HepG2 (cell line): ENCODE results near the gene APOA1. TPM values are rescaled to one million over a fixed set of nuclear protein-coding genes. Genes with fewer than 3 reads are reported as not detected.

ENCODE experiments used
- AKNA ChIP-seq: sonication (generic); formaldehyde crosslinking; IDR thresholded peaks from 2 replicates; pipeline ENCODE4 v1.4.0; 2020; ENCODE audit warnings: missing genetic modification reagents, borderline replicate concordance
- CCDC6 ChIP-seq: sonication (generic); formaldehyde crosslinking; IDR thresholded peaks from 2 replicates; pipeline ENCODE4 v1.8.1; 2022; ENCODE audit warnings: mild to moderate bottlenecking, missing genetic modification reagents, moderate library complexity
- FOXA1 ChIP-seq, 2 experiments: fragments of 450-650 bp in 1 of 2; sonication (generic) in 1 of 2; formaldehyde crosslinking in 1 of 2; IDR thresholded peaks; 2 replicates each; pipeline versions ENCODE4 v1.4.0 to v1.6.1; 2016 to 2020; ENCODE audit warnings: missing genetic modification reagents in 1 of 2
- MEF2D ChIP-seq: sonication (generic); formaldehyde crosslinking; IDR thresholded peaks from 2 replicates; pipeline ENCODE4 v1.5.1; 2020; ENCODE audit warnings: mild to moderate bottlenecking, missing genetic modification reagents
- PRMT3 ChIP-seq: sonication (generic); formaldehyde crosslinking; IDR thresholded peaks from 2 replicates; pipeline ENCODE4 v1.8.1; 2022; ENCODE audit warnings: low read depth, mild to moderate bottlenecking, moderate library complexity, missing genetic modification reagents, borderline replicate concordance
- USF2 ChIP-seq, 2 experiments: sonication (generic) in 1 of 2; formaldehyde crosslinking in 1 of 2; IDR thresholded peaks; 2 replicates each; pipeline versions ENCODE4 v1.5.1 to v1.6.1; 2011 to 2020; ENCODE audit warnings: borderline replicate concordance in 1 of 2, low read depth in 1 of 2, low read length in 1 of 2, mild to moderate bottlenecking in 1 of 2, missing genetic modification reagents in 1 of 2, moderate library complexity in 1 of 2
- ZBTB43 ChIP-seq: sonication (generic); formaldehyde crosslinking; conservative IDR thresholded peaks from 2 replicates; pipeline ENCODE4 v1.4.0; 2020; ENCODE audit warnings: missing genetic modification reagents
- ZNF687 ChIP-seq: sonication (generic); formaldehyde crosslinking; IDR thresholded peaks from 2 replicates; pipeline ENCODE4 v1.5.1; 2020; ENCODE audit warnings: mild to moderate bottlenecking, missing genetic modification reagents, moderate library complexity
- polyA plus RNA-seq, 8 experiments: library from polyadenylated mRNA; depleted of rRNA in 3 of 8; stranded (reverse) in 7 of 8; unstranded in 1 of 8; fragments of >200 nt; fragmentation: Illumina TruSeq in 4 of 8; extraction: Trizol in 4 of 8; gene quantifications; 2 replicates each; pipeline versions ENCODE4 v1.2.1 to v1.2.3, GENCODE V29; 2011 to 2016; ENCODE audit warnings: low read depth in 4 of 8, missing spikeins in 1 of 8, mixed read lengths in 1 of 8; ENCODE audit not compliant: insufficient read depth in 1 of 8
- total RNA-seq, 5 experiments: library from RNA; depleted of rRNA; stranded (reverse); fragments of >200 nt; fragmentation: Illumina TruSeq; extraction: Trizol; gene quantifications; 2 replicates each; pipeline ENCODE4 v1.2.3, GENCODE V29; 2016; ENCODE audit warnings: low read depth in 1 of 5

APOA1 gene
- total and polyA plus RNA-seq, 2 of the 13 experiments (the other 11 are each of a cell fraction or from before 2014, with no cell fraction given) = 1,973 to 5,485 TPM

GRCh38 chr11:116828632-116829524 lies 8.5 kb downstream of the APOA1 start (continued):
- TF ChIP-seq ZBTB43 (CRISPR knock-in tag) (peak; percentile 71; the same call in 1 of the 2 replicates), FOXA1 (IDR thresholded peaks at IDR 0.05) (no peak), FOXA1 (CRISPR knock-in tag; IDR thresholded peaks at IDR 0.05) (no peak), PRMT3 (CRISPR knock-in tag) (no peak), ZNF687 (CRISPR knock-in tag) (peak; percentile 68), MEF2D (peak; percentile 70; the same call in 1 of the 2 replicates), USF2 (IDR thresholded peaks at IDR 0.05; ENCODE audit: low read depth, low read length) (no peak), USF2 (CRISPR knock-in tag; IDR thresholded peaks at IDR 0.05; ENCODE audit: borderline replicate concordance) (0 out of 2 replicates have a peak, but pooled peaks have one; percentile 10), AKNA (no peak), CCDC6 (CRISPR knock-in tag) (peak; percentile 54; the same call in 1 of the 2 replicates)
